Prostate gland (tissue), 2 donors: Measurements from ENCODE around the gene CHKA. TPM values are rescaled to one million over a fixed set of nuclear protein-coding genes. Genes with fewer than 3 reads are reported as not detected.
A peak's percentile ranks its signal among the peaks of the same experiment; 100 is the strongest.

Source experiments
- DNase-seq: peaks from one replicate; pipeline ENCODE4 v3.0.0-alpha.2; 2019; ENCODE audit warnings: low spot score
- H3K27ac ChIP-seq, 2 donors: fragments of 200-600 bp; sonication (generic); 2 replicates each; pipeline ENCODE4 v1.5.1; 2017 to 2019
- H3K27me3 ChIP-seq: fragments of 200-600 bp; sonication (generic); replicated peaks from 2 replicates; pipeline ENCODE4 v1.5.1; 2019; ENCODE audit not compliant: insufficient read depth
- H3K36me3 ChIP-seq, 2 donors: fragments of 200-600 bp; sonication (generic); 1 replicate in 1 of 2; 2 replicates in 1 of 2; pipeline versions ENCODE4 v1.5.1 to v1.8.1; 2017 to 2019
- H3K4me1 ChIP-seq: fragments of 200-600 bp; sonication (generic); replicated peaks from 2 replicates; pipeline ENCODE4 v1.5.1; 2019
- H3K4me3 ChIP-seq, 2 donors: fragments of 200-600 bp; sonication (generic); 2 replicates each; pipeline ENCODE4 v1.5.1; 2017 to 2019
- H3K9me3 ChIP-seq: fragments of 200-600 bp; sonication (generic); 2 replicates; pipeline ENCODE4 v1.5.1; 2017
- CTCF ChIP-seq, 4 experiments: fragments of 200-600 bp in 2 of 4; fragments of 450-650 bp in 2 of 4; sonication (generic) in 2 of 4; IDR thresholded peaks; 1 replicate in 3 of 4; 2 replicates in 1 of 4; pipeline ENCODE4 v1.5.1; 2016 to 2019; ENCODE audit warnings: antibody characterized with exemption in 4 of 4, mild to moderate bottlenecking in 2 of 4, moderate library complexity in 2 of 4
- POLR2A ChIP-seq: fragments of 450-650 bp; IDR thresholded peaks from one replicate; pipeline ENCODE4 v1.6.1; 2016; ENCODE audit warnings: antibody characterized with exemption, mild to moderate bottlenecking
- POLR2AphosphoS5 ChIP-seq: sonication (generic); formaldehyde crosslinking; IDR thresholded peaks from one replicate; pipeline ENCODE4 v1.6.1; 2017; ENCODE audit warnings: antibody characterized with exemption
- WGBS: methylation state at CpG from one replicate; pipeline ENCODE4 v1.1.5; 2018; 5-methylcytosine and 5-hydroxymethylcytosine counted together
- intact Hi-C: fragments of 100-400 bp; cut with DNase I; formaldehyde crosslinking; loops from one replicate; pipeline ENCODE4 v1.14.2; 2022
- total RNA-seq, 2 donors: library from RNA; depleted of rRNA; stranded (reverse); fragments of >200 nt; gene quantifications; one replicate each; pipeline ENCODE4 v1.1.0, GENCODE V29; 2016

The CHKA gene
- total RNA-seq, 2 donors from 2014 or later = 88.6 to 93.4 TPM

GRCh38 chr11:68090706-68091105 lies 30.5 kb downstream of the CHKA start:
- H3K9me3 ChIP-seq = no peaks in the 10 kb centered on the region
- H3K4me3 ChIP-seq = no peak overlapping the region
- intact Hi-C loops = no loop called here
- H3K27ac ChIP-seq = peak overlapping the region; percentile 16 to 29
- TF ChIP-seq CTCF (IDR thresholded peaks at IDR 0.05) (no peak), POLR2AphosphoS5 (peak; percentile 64), POLR2A (no peak)
- H3K27me3 ChIP-seq = no peaks in the 10 kb centered on the region
- 26% methylated on average over 6 of the region's 6 CpGs for WGBS
- no peaks in the 10 kb centered on the region for H3K36me3 ChIP-seq
- DNase-seq = peak; percentile 64
- H3K4me1 ChIP-seq = no peaks in the 10 kb centered on the region

- Histone ChIP-seq H3K27me3 (no peaks in the 10 kb centered on the region), H3K27ac (peak overlapping the region; percentile 16 to 29), H3K36me3 (no peaks in the 10 kb centered on the region), H3K4me1 (no peaks in the 10 kb centered on the region), H3K4me3 (no peak overlapping the region), H3K9me3 (no peaks in the 10 kb centered on the region)
- no peak for DNase-seq
- TF ChIP-seq CTCF (IDR thresholded peaks at IDR 0.05) (no peak), POLR2AphosphoS5 (no peak), POLR2A (no peak)
- intact Hi-C loops = no loop called here
- 60% methylated on average over 1 of the region's 1 CpG for WGBS
These were observed 30.9 kb downstream of the CHKA start for GRCh38 chr11:68090287-68090686.

GRCh38 chr11:68089679-68090078 lies 31.5 kb downstream of the CHKA start:
- Histone ChIP-seq H3K4me1 (no peaks in the 10 kb centered on the region), H3K27ac (peak overlapping the region in 1 of 2 donors; percentile 29), H3K9me3 (no peaks in the 10 kb centered on the region), H3K36me3 (no peaks in the 10 kb centered on the region), H3K4me3 (no peak overlapping the region), H3K27me3 (no peaks in the 10 kb centered on the region)
- 82% methylated on average over 8 of the region's 8 CpGs for WGBS
- TF ChIP-seq POLR2AphosphoS5 (no peak), POLR2A (no peak), CTCF (IDR thresholded peaks at IDR 0.05) (no peak)
- no peak for DNase-seq
- intact Hi-C loops = no loop called here

- H3K27me3 ChIP-seq = no peaks in the 10 kb centered on the region
- peak overlapping the region in 1 of 2 donors; percentile 71 for H3K27ac ChIP-seq
- TF ChIP-seq POLR2AphosphoS5 (no peak), POLR2A (no peak), CTCF (IDR thresholded peaks at IDR 0.05) (no peak)
- H3K9me3 ChIP-seq = no peaks in the 10 kb centered on the region
- peaks cover 13% of the 10 kb centered on the region for H3K4me1 ChIP-seq
- no peak for DNase-seq
- 77% methylated on average over 3 of the region's 3 CpGs for WGBS
- H3K4me3 ChIP-seq = no peak overlapping the region
- intact Hi-C loops = no loop called here
- H3K36me3 ChIP-seq = no peaks in the 10 kb centered on the region
These were observed 37.7 kb downstream of the CHKA start for GRCh38 chr11:68083517-68083916.

GRCh38 chr11:68082481-68082880 lies 38.7 kb downstream of the CHKA start:
- no peak for DNase-seq
- H3K27me3 ChIP-seq = no peaks in the 10 kb centered on the region
- H3K4me3 ChIP-seq = no peak overlapping the region
- H3K36me3 ChIP-seq = no peaks in the 10 kb centered on the region
- 17% methylated on average over 3 of the region's 3 CpGs for WGBS
- peaks cover 22% of the 10 kb centered on the region for H3K4me1 ChIP-seq
- no peak for TF ChIP-seq CTCF (IDR thresholded peaks at IDR 0.05)
- TF ChIP-seq POLR2A = no peak
- TF ChIP-seq POLR2AphosphoS5 = no peak
- no peaks in the 10 kb centered on the region for H3K9me3 ChIP-seq
- intact Hi-C loops = no loop called here
- H3K27ac ChIP-seq = peak overlapping the region; percentile 61 to 71
